HepG2 (cell line): ENCODE data around the gene SNHG17. TPM values are rescaled to one million over a fixed set of nuclear protein-coding genes. Genes with fewer than 3 reads are reported as not detected.

Experiments
- ARHGAP35 ChIP-seq: sonication (generic); formaldehyde crosslinking; IDR thresholded peaks from 2 replicates; pipeline ENCODE4 v1.9.0; 2022; ENCODE audit warnings: mild to moderate bottlenecking, inconsistent platforms, moderate library complexity, missing genetic modification reagents, borderline replicate concordance
- DMAP1 ChIP-seq: IDR thresholded peaks from 2 replicates; pipeline ENCODE4 v1.6.1; 2016
- DPF2 ChIP-seq: sonication (generic); formaldehyde crosslinking; IDR thresholded peaks from 2 replicates; pipeline ENCODE4 v1.4.0; 2020; ENCODE audit warnings: mild to moderate bottlenecking, low read depth, missing genetic modification reagents, borderline replicate concordance
- ELK4 ChIP-seq: sonication (generic); formaldehyde crosslinking; IDR thresholded peaks from 2 replicates; pipeline ENCODE4 v1.9.0; 2021; ENCODE audit warnings: missing genetic modification reagents, borderline replicate concordance
- FIP1L1 ChIP-seq: fragments of 200-400 bp; formaldehyde crosslinking; IDR thresholded peaks from 2 replicates; pipeline ENCODE4 v1.6.1; 2018; ENCODE audit warnings: low read depth, mild to moderate bottlenecking, low read length, moderate library complexity, borderline replicate concordance; ENCODE audit not compliant: insufficient read depth
- FOXC1 ChIP-seq: sonication (generic); formaldehyde crosslinking; IDR thresholded peaks from 2 replicates; pipeline ENCODE4 v1.8.0; 2022; ENCODE audit warnings: mild to moderate bottlenecking, missing genetic modification reagents, borderline replicate concordance
- FOXK2 ChIP-seq: fragments of 450-650 bp; IDR thresholded peaks from 2 replicates; pipeline ENCODE4 v1.6.1; 2016
- HDAC2 ChIP-seq: sonication (generic); formaldehyde crosslinking; IDR thresholded peaks from 2 replicates; pipeline ENCODE4 v1.4.0; 2020; ENCODE audit warnings: missing genetic modification reagents
- HMGA1 ChIP-seq: sonication (generic); formaldehyde crosslinking; conservative IDR thresholded peaks from 2 replicates; pipeline ENCODE4 v1.4.0; 2020; ENCODE audit warnings: missing genetic modification reagents
- KDM3A ChIP-seq: IDR thresholded peaks from 2 replicates; pipeline ENCODE4 v1.6.1; 2018; ENCODE audit warnings: low read depth, missing compliant biosample characterization
- KDM5B ChIP-seq: sonication (generic); formaldehyde crosslinking; IDR thresholded peaks from 2 replicates; pipeline ENCODE4 v1.4.0; 2020; ENCODE audit warnings: missing genetic modification reagents, mild to moderate bottlenecking, borderline replicate concordance
- MIER3 ChIP-seq: IDR thresholded peaks from 2 replicates; pipeline ENCODE4 v1.6.1; 2016; ENCODE audit warnings: missing compliant biosample characterization, borderline replicate concordance
- MYC ChIP-seq: sonication (generic); formaldehyde crosslinking; IDR thresholded peaks from 2 replicates; pipeline ENCODE4 v1.9.0; 2021; ENCODE audit warnings: missing genetic modification reagents, borderline replicate concordance
- RAD21 ChIP-seq: fragments of 450-650 bp; formaldehyde crosslinking; IDR thresholded peaks from 2 replicates; pipeline ENCODE4 v1.5.0; 2020; ENCODE audit warnings: mild to moderate bottlenecking
- SALL1 ChIP-seq: sonication (generic); formaldehyde crosslinking; IDR thresholded peaks from 2 replicates; pipeline ENCODE4 v1.8.0; 2022; ENCODE audit warnings: mild to moderate bottlenecking, missing genetic modification reagents
- SNAPC5 ChIP-seq: sonication (generic); formaldehyde crosslinking; IDR thresholded peaks from 2 replicates; pipeline ENCODE4 v1.8.1; 2023; ENCODE audit warnings: mild to moderate bottlenecking, missing genetic modification reagents, borderline replicate concordance
- SP1 ChIP-seq, 2 experiments: fragments of 450-650 bp in 1 of 2; sonication (generic) in 1 of 2; formaldehyde crosslinking in 1 of 2; IDR thresholded peaks; 2 replicates each; pipeline versions ENCODE4 v1.4.0 to v1.6.1; 2016 to 2020; ENCODE audit warnings: missing genetic modification reagents in 1 of 2
- SPEN ChIP-seq: sonication (generic); formaldehyde crosslinking; IDR thresholded peaks from 2 replicates; pipeline ENCODE4 v1.5.1; 2020; ENCODE audit warnings: low read depth, mild to moderate bottlenecking, missing genetic modification reagents
- XRCC5 ChIP-seq: fragments of 200-400 bp; formaldehyde crosslinking; optimal IDR thresholded peaks from 2 replicates; pipeline ENCODE3; 2017; ENCODE audit warnings: mild to moderate bottlenecking, low read length
- ZFP37 ChIP-seq: sonication (generic); formaldehyde crosslinking; IDR thresholded peaks from 2 replicates; pipeline ENCODE4 v1.4.0; 2020; ENCODE audit warnings: missing genetic modification reagents, borderline replicate concordance
- ZFX ChIP-seq: sonication (generic); formaldehyde crosslinking; IDR thresholded peaks from 2 replicates; pipeline ENCODE4 v1.4.0; 2020; ENCODE audit warnings: mild to moderate bottlenecking, low read depth, missing genetic modification reagents, moderate library complexity
- ZIK1 ChIP-seq: sonication (generic); formaldehyde crosslinking; IDR thresholded peaks from 2 replicates; pipeline ENCODE4 v1.5.0; 2020; ENCODE audit warnings: mild to moderate bottlenecking, low read depth, missing genetic modification reagents, borderline replicate concordance
- ZKSCAN8 ChIP-seq: IDR thresholded peaks from 2 replicates; pipeline ENCODE4 v1.6.1; 2016; ENCODE audit warnings: borderline replicate concordance, missing genetic modification reagents, missing compliant biosample characterization
- ZNF18 ChIP-seq: sonication (generic); formaldehyde crosslinking; IDR thresholded peaks from 2 replicates; pipeline ENCODE4 v1.8.0; 2022; ENCODE audit warnings: mild to moderate bottlenecking, missing genetic modification reagents; ENCODE audit not compliant: insufficient replicate concordance
- ZNF20 ChIP-seq: sonication (generic); formaldehyde crosslinking; IDR thresholded peaks from 2 replicates; pipeline ENCODE4 v1.4.0; 2020; ENCODE audit warnings: mild to moderate bottlenecking, moderate library complexity, missing genetic modification reagents
- ZNF484 ChIP-seq: sonication (generic); formaldehyde crosslinking; IDR thresholded peaks from 2 replicates; pipeline ENCODE4 v1.5.1; 2020; ENCODE audit warnings: mild to moderate bottlenecking, low read depth, missing genetic modification reagents, borderline replicate concordance
- ZNF678 ChIP-seq: sonication (generic); formaldehyde crosslinking; IDR thresholded peaks from 2 replicates; pipeline ENCODE4 v1.4.0; 2020; ENCODE audit warnings: mild to moderate bottlenecking, missing genetic modification reagents
- ZNF7 ChIP-seq: IDR thresholded peaks from 2 replicates; pipeline ENCODE4 v1.6.1; 2016; ENCODE audit warnings: missing biosample characterization, missing genetic modification reagents
- ZNF713 ChIP-seq: sonication (generic); formaldehyde crosslinking; IDR thresholded peaks from 2 replicates; pipeline ENCODE4 v1.4.0; 2020; ENCODE audit warnings: mild to moderate bottlenecking, missing genetic modification reagents
- polyA plus RNA-seq, 8 experiments: library from polyadenylated mRNA; depleted of rRNA in 3 of 8; stranded (reverse) in 7 of 8; unstranded in 1 of 8; fragments of >200 nt; fragmentation: Illumina TruSeq in 4 of 8; extraction: Trizol in 4 of 8; gene quantifications; 2 replicates each; pipeline versions ENCODE4 v1.2.1 to v1.2.3, GENCODE V29; 2011 to 2016; ENCODE audit warnings: low read depth in 4 of 8, missing spikeins in 1 of 8, mixed read lengths in 1 of 8; ENCODE audit not compliant: insufficient read depth in 1 of 8
- total RNA-seq, 5 experiments: library from RNA; depleted of rRNA; stranded (reverse); fragments of >200 nt; fragmentation: Illumina TruSeq; extraction: Trizol; gene quantifications; 2 replicates each; pipeline ENCODE4 v1.2.3, GENCODE V29; 2016; ENCODE audit warnings: low read depth in 1 of 5

SNHG17 gene
- total and polyA plus RNA-seq, 2 of the 13 experiments (the other 11 are each of a cell fraction or from before 2014, with no cell fraction given) = 26.2 to 41.2 TPM

- peak; percentile 98 for TF ChIP-seq KDM3A (CRISPR knock-in tag)
- TF ChIP-seq ELK4 (CRISPR knock-in tag) = peak; percentile 99; the same call in 1 of the 2 replicates
- peak; percentile 100 for TF ChIP-seq MYC (CRISPR knock-in tag)
- peak; percentile 99 for TF ChIP-seq ZFP37
- peak; percentile 99 for TF ChIP-seq ZNF678 (CRISPR knock-in tag)
- TF ChIP-seq SNAPC5 = peak; percentile 98
- 0 out of 2 replicates have a peak, but pooled peaks have one; percentile 37 for TF ChIP-seq ZNF7 (CRISPR knock-in tag)
- TF ChIP-seq SPEN (CRISPR knock-in tag) = peak; percentile 100
- peak; percentile 99 for TF ChIP-seq ZFX (CRISPR knock-in tag)
- TF ChIP-seq ZNF20 (CRISPR knock-in tag) = peak; percentile 94; the same call in 1 of the 2 replicates
- peak; percentile 100 for TF ChIP-seq MIER3 (CRISPR knock-in tag)
- peak; percentile 99 for TF ChIP-seq KDM5B
- TF ChIP-seq ZNF18 (CRISPR knock-in tag) = peak; percentile 96
- peak; percentile 100 for TF ChIP-seq DMAP1
- peak; percentile 72 for TF ChIP-seq FOXK2
- peak; percentile 100 for TF ChIP-seq ARHGAP35
- peak; percentile 97 for TF ChIP-seq ZKSCAN8 (CRISPR knock-in tag)
- peak; percentile 22; the same call in 1 of the 2 replicates for TF ChIP-seq ZNF484 (CRISPR knock-in tag)
- TF ChIP-seq RAD21 (CRISPR knock-in tag) = peak; percentile 88
- no peak for TF ChIP-seq SP1 (IDR thresholded peaks at IDR 0.05)
- peak; percentile 96 for TF ChIP-seq SP1 (CRISPR knock-in tag; IDR thresholded peaks at IDR 0.05)
- TF ChIP-seq ZIK1 (CRISPR knock-in tag) = peak; percentile 99
- TF ChIP-seq FIP1L1 = peak; percentile 92; the same call in 1 of the 2 replicates
- TF ChIP-seq XRCC5 = peak; percentile 100
- no peak for TF ChIP-seq HMGA1
- TF ChIP-seq FOXC1 (CRISPR knock-in tag) = peak; percentile 100
- TF ChIP-seq DPF2 = peak; percentile 78; the same call in 1 of the 2 replicates
- peak; percentile 99 for TF ChIP-seq HDAC2 (CRISPR knock-in tag)
- peak; percentile 100 for TF ChIP-seq ZNF713 (CRISPR knock-in tag)
- peak; percentile 100 for TF ChIP-seq SALL1 (CRISPR knock-in tag)
These were observed at the start of gene SNHG17 (continued) for GRCh38 chr20:38434770-38435554.
